AG10803 (cell line): Measurements from ENCODE around the gene KIAA1755.
"Not testable (repeated sequence)": the region's sequence is repeated elsewhere in the genome, so short reads cannot be mapped to it uniquely, and the experiment has no call there.

Experiments
- DNase-seq: peaks from one replicate; pipeline ENCODE4 v3.0.0; 2010; ENCODE audit warnings: low read depth
- H3K4me3 ChIP-seq: 2 replicates; pipeline ENCODE4 v1.5.1; 2011; ENCODE audit warnings: mild to moderate bottlenecking, low read length, control low read depth
- CTCF ChIP-seq: conservative IDR thresholded peaks from 2 replicates; pipeline ENCODE4 v1.5.1; 2011; ENCODE audit warnings: mild to moderate bottlenecking, low read length, control low read depth, inconsistent platforms

Gene KIAA1755

GRCh38 chr20:38261054-38261390 lies 487 bp upstream of the KIAA1755 start:
- peak overlapping the region; percentile 35 for H3K4me3 ChIP-seq
- TF ChIP-seq CTCF, result no peak
- no peak for DNase-seq

DNA sequence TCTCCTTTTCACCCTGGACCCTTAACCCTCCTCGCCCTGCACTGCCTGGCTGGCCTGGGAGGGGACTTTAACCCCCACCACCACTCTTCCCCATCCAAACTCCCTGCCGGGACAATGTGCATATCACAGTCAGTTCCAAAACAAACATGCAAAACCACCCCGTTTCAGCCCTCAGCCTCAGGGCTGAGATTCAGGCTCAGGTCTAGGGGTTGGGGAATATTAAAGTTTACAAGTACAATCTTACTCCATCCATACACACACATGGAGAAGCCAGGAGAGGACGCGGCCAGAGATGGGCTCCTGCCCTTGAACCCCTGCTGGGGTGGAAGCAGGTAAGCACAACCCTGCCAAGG lies 534 bp downstream of the KIAA1755 start:
- no peak for DNase-seq
- no peak for TF ChIP-seq CTCF
- H3K4me3 ChIP-seq, result peak overlapping the region; percentile 27

GRCh38 chr20:38258545-38259215 lies 1.9 kb downstream of the KIAA1755 start:
- TF ChIP-seq CTCF, result no peak
- no peak overlapping the region for H3K4me3 ChIP-seq
- no peak for DNase-seq

DNA sequence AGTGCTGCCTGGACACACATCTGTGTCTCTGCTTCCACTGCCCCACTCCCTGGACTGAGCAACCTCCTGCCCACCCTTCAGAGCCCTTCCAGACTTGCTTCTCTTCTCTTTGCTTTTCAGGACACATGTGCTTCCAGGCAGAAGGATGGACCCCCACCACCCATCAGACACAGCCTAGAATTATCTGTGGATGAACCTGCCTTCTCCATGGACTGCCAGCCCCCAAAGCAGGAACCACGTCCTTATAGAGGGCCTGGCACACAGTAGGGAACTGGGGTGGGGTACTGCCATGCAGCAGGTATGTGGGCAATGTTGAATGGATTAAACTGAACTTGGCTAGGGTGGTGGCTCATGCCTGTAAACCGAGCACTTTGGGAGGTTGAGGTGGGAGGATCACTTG lies 3.6 kb downstream of the KIAA1755 start:
- no peak for DNase-seq
- TF ChIP-seq CTCF, result no peak
- no peak overlapping the region for H3K4me3 ChIP-seq

GRCh38 chr20:38256021-38256420 lies 4.5 kb downstream of the KIAA1755 start:
- no peak for DNase-seq
- no peak overlapping the region for H3K4me3 ChIP-seq
- TF ChIP-seq CTCF, result no peak

DNA sequence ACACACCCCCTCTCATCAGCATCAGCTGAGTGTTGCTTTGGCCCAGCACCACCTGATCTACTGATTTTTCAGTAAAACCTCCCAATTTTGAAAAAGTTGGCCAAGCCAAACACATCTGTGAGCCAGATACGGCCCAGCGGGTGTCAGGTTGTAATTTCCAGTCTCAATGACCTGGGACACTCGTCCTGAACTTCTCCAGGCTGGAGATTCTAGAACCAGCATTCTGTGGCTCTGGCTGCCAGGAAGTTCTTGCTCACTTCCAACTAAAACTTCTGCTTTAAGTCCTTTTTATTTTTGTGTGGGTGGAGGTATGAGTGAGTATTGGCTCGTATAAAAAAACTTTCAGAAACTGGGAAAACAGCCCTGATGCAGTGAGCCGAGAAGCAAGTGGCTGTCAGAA lies 5.1 kb downstream of the KIAA1755 start:
- peak; percentile 37 for DNase-seq
- no peak overlapping the region for H3K4me3 ChIP-seq
- no peak for TF ChIP-seq CTCF

DNA sequence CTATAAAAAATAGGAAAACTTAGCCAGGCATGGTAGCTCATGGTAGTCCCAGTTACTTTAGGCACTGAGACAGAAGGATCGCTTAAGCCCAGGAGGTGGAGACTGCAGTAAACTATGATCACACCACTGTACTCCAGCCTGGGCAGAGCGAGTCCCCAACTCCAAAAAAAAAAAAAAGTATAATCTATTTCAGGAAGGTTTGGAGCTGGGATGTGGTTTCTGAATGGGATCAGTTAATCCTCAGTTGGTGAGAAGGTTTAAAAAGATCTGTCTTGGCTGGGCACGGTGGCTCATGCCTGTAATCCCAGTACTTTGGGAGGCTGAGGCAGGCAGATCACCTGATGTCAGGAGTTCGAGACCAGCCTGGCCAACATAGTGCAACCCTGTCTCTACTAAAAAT lies 5.9 kb downstream of the KIAA1755 start:
- not testable (repeated sequence) for DNase-seq, H3K4me3 ChIP-seq

DNA sequence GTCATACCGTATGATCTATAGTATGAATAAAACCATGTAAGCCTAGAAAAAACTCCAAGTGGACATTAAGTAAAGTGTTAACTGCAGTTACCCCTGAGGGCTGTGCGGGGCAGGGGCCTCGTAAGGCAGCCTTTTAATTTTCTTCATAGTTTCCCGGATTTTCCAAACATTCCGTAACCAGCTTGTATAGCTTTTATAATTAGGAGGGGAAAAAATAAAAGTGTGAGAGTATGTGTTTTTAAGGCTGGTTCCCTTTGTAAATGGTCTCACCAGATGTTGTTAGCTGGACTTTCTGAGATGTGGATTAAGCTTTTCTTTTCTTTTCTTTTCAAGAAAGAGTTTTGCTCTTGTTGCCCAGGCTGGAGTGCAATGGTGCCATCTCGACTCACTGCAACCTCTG lies 7.0 kb downstream of the KIAA1755 start:
- no peak for DNase-seq
- H3K4me3 ChIP-seq, result no peak overlapping the region
- no peak for TF ChIP-seq CTCF
